A673 (cell line): ENCODE results near the gene FAM200C. TPM values are rescaled to one million over a fixed set of nuclear protein-coding genes. Genes with fewer than 3 reads are reported as not detected.

Experiments used
- BruUV-seq: library from RNA; stranded (reverse); fragments of 400-500 nt; replicated peaks from 2 replicates; lab custom pipeline; 2021; lab: Mats Ljungman, UMichigan
- CTCF ChIA-PET: fragments of 300-600 bp; sonication (Branson Sonifier 250); formaldehyde crosslinking; loops from one replicate; lab custom pipeline; 2022; ENCODE audit warnings: antibody characterized with exemption; lab: Charles Lee
- POLR2A ChIA-PET: fragments of 300-600 bp; sonication (Branson Sonifier 250); formaldehyde crosslinking; loops from one replicate; lab custom pipeline; 2022; ENCODE audit warnings: antibody characterized with exemption; ENCODE audit not compliant: low non-redundant PET; lab: Charles Lee
- DNase-seq: peaks from one replicate; pipeline ENCODE4 v3.0.0-alpha.2; 2015; ENCODE audit warnings: low spot score
- H3K27ac ChIP-seq: fragments of 200-600 bp; sonication (generic); 2 replicates; pipeline ENCODE4 v1.5.1; 2016; ENCODE audit warnings: mixed run types, low read depth, mild to moderate bottlenecking, mixed read lengths, antibody characterized with exemption, low read length; ENCODE audit not compliant: poor library complexity, severe bottlenecking
- H3K27me3 ChIP-seq: fragments of 200-600 bp; sonication (generic); replicated peaks from 2 replicates; pipeline ENCODE4 v1.6.1; 2017; ENCODE audit warnings: mixed run types, low read depth, mild to moderate bottlenecking, mixed read lengths, antibody characterized with exemption, low read length; ENCODE audit not compliant: insufficient read depth, poor library complexity
- H3K36me3 ChIP-seq: fragments of 200-600 bp; sonication (generic); 2 replicates; pipeline ENCODE4 v1.6.1; 2016; ENCODE audit warnings: mixed run types, mild to moderate bottlenecking, mixed read lengths, antibody characterized with exemption, low read length; ENCODE audit not compliant: insufficient read depth, poor library complexity, severe bottlenecking
- H3K4me1 ChIP-seq: fragments of 200-600 bp; sonication (generic); 2 replicates; pipeline ENCODE4 v1.6.1; 2017; ENCODE audit warnings: mixed run types, mild to moderate bottlenecking, mixed read lengths, antibody characterized with exemption, low read length; ENCODE audit not compliant: insufficient read depth, poor library complexity, severe bottlenecking
- H3K4me3 ChIP-seq: fragments of 200-600 bp; sonication (generic); 2 replicates; pipeline ENCODE4 v1.5.1; 2016; ENCODE audit warnings: low read depth, mixed run types, mild to moderate bottlenecking, mixed read lengths, low read length; ENCODE audit not compliant: poor library complexity, severe bottlenecking
- H3K9me3 ChIP-seq: fragments of 200-600 bp; sonication (generic); 2 replicates; pipeline ENCODE4 v1.6.1; 2016; ENCODE audit warnings: mixed run types, low read depth, mild to moderate bottlenecking, mixed read lengths, antibody characterized with exemption, low read length; ENCODE audit not compliant: poor library complexity, severe bottlenecking
- CTCF ChIP-seq: fragments of 300-800, 200-600 bp; sonication (generic); conservative IDR thresholded peaks from 2 replicates; pipeline ENCODE4 v1.5.1; 2017; ENCODE audit warnings: low read depth, mild to moderate bottlenecking, antibody characterized with exemption, low read length, moderate library complexity, mixed read lengths
- EZH2 ChIP-seq: fragments of 200-600 bp; sonication (generic); IDR thresholded peaks from 2 replicates; pipeline ENCODE4 v1.6.1; 2017; ENCODE audit warnings: borderline replicate concordance, low read depth, mild to moderate bottlenecking, mixed read lengths, antibody characterized with exemption, low read length; ENCODE audit not compliant: poor library complexity, severe bottlenecking
- intact Hi-C: fragments of 100-400 bp; cut with micrococcal nuclease; formaldehyde crosslinking; loops from one replicate; pipeline ENCODE4 v1.10.0; 2022; ENCODE audit not compliant: unreplicated experiment
- total RNA-seq: library from RNA; stranded (reverse); gene quantifications from 2 replicates; pipeline ENCODE4 v1.2.3, GENCODE V29; 2021

Gene FAM200C
- total RNA-seq, 1 experiment from 2014 or later: 6.3 TPM

- TF ChIP-seq CTCF: no peak
- TF ChIP-seq EZH2: no peak
- Histone ChIP-seq H3K4me3 (no peak overlapping the region), H3K4me1 (no peaks in the 10 kb centered on the region), H3K36me3 (no peaks in the 10 kb centered on the region), H3K9me3 (no peaks in the 10 kb centered on the region), H3K27me3 (no peaks in the 10 kb centered on the region), H3K27ac (no peak overlapping the region)
- POLR2A ChIA-PET: no interaction called here
- BruUV-seq: no TSS peak
- intact Hi-C loops: loop anchor here (5.0 kb wide), 1 partner anchor 71 kb away; no protein-coding TSS in a partner anchor
- DNase-seq: no peak
- CTCF ChIA-PET: no interaction called here
These were observed 36.2 kb upstream of the FAM200C start for GRCh38 chr5:160436017-160436416.

DNA sequence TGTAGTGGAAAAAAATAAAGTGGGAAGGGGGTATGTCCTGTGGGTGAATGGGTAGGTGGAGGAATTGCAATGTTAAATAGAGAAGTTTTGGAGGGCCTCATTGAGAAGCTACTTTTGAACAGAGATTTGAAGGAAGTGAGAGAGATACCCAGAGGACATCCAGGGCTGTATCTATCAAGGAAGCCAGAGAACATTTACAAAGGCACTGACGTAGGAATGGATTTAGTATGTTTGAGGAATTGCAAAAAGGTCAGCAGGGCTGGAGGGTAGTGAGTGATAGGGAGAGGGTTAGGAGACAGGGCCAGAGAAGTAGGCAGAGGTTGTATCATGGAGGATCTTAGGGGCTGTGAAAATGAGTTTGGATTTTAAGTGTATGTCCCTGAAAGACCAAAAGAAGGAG, 35.7 kb upstream of the FAM200C start:
- no peaks in the 10 kb centered on the region for H3K9me3 ChIP-seq
- DNase-seq: no peak
- no peak overlapping the region for H3K4me3 ChIP-seq
- no TSS peak for BruUV-seq
- ChIA-PET CTCF (no interaction called here), POLR2A (no interaction called here)
- H3K36me3 ChIP-seq: no peaks in the 10 kb centered on the region
- no peaks in the 10 kb centered on the region for H3K27me3 ChIP-seq
- H3K4me1 ChIP-seq: no peaks in the 10 kb centered on the region
- no peak overlapping the region for H3K27ac ChIP-seq
- intact Hi-C loops: loop anchor here (5.0 kb wide), 1 partner anchor 72 kb away; no protein-coding TSS in a partner anchor
- no peak for TF ChIP-seq EZH2

DNA sequence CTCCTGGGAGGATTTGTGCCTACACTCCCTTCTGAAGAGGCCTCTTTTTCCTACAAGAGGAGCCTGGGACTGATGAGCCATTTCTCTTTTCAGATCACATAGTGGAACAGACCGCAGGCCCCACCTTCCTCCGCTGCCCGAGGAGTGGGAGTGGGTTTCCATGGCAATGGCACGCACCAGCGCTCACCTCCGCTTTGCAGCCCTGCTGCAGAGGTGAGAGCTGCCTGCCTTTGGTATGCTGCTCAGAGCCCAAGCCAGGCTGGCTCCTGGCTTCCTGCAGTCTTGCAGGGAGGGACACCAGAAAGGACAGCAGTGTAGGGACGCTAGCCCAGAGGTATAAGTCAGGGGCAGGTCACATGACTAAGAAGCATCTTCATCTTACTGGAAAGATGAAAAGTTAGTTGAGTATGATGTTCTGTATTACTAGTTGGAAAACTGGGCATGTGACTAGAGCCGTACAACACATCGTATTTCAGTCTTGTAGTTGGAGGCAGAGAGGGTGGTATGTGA, 34.2 kb upstream of the FAM200C start:
- BruUV-seq: no TSS peak

More for the DNA sequence above, 34.2 kb upstream of the FAM200C start:
- no peak overlapping the region for H3K4me3 ChIP-seq
- H3K9me3 ChIP-seq: no peaks in the 10 kb centered on the region
- no peak for TF ChIP-seq CTCF
- TF ChIP-seq EZH2: no peak
- H3K4me1 ChIP-seq: no peaks in the 10 kb centered on the region
- no peak overlapping the region for H3K27ac ChIP-seq
- intact Hi-C loops: no loop called here
- H3K27me3 ChIP-seq: no peaks in the 10 kb centered on the region
- H3K36me3 ChIP-seq: peaks cover 10% of the 10 kb centered on the region
- ChIA-PET CTCF (no interaction called here), POLR2A (no interaction called here)
- DNase-seq: no peak
